ENCODE measurements around the gene PRSS2.
"Not testable (repeated sequence)": the region's sequence is repeated elsewhere in the genome, so short reads cannot be mapped to it uniquely, and the experiment has no call there.

The PRSS2 gene

GRCh38 chr7:142770661-142771352 is at the start of gene PRSS2:
Gene PRSS2 (plus strand): TSS chr7:142770970. CDS start chr7:142770983, 13 bp downstream.
- H3K9ac ChIP-seq (ENCODE audit: low read depth in 1 of 2, low read length in 2 of 2): no peak within 1 kb of the TSS
- no peak within 1 kb of the TSS for H3K4me3 ChIP-seq (ENCODE audit: low read length in 2 of 2)
- H3K36me3 ChIP-seq (ENCODE audit: control insufficient read depth in 2 of 2, insufficient read depth in 2 of 2, low read length in 2 of 2): no peaks in the 10 kb centered on the region
- no peaks in the 10 kb centered on the region for H3K4me1 ChIP-seq (ENCODE audit: control insufficient read depth in 2 of 2, insufficient read depth in 2 of 2, low read length in 2 of 2)
- no peak within 1 kb of the TSS for H3K27ac ChIP-seq (ENCODE audit: low read depth in 2 of 2, low read length in 2 of 2)
- H3K27me3 ChIP-seq (ENCODE audit: control insufficient read depth in 2 of 2, insufficient read depth in 2 of 2, low read length in 2 of 2): no peaks in the 10 kb centered on the region
- no peaks in the 10 kb centered on the region for H3K9me3 ChIP-seq (ENCODE audit: control insufficient read depth in 2 of 2, low read length in 2 of 2)

GRCh38 chr7:142720986-142721385 is 49.8 kb upstream of the PRSS2 start:
- H3K9ac ChIP-seq (ENCODE audit: low read depth in 1 of 2, low read length in 2 of 2): no peak overlapping the region
- no peaks in the 10 kb centered on the region for H3K36me3 ChIP-seq (ENCODE audit: control insufficient read depth in 2 of 2, insufficient read depth in 2 of 2, low read length in 2 of 2)
- H3K27ac ChIP-seq (ENCODE audit: low read depth in 2 of 2, low read length in 2 of 2): no peak overlapping the region
- no peaks in the 10 kb centered on the region for H3K9me3 ChIP-seq (ENCODE audit: control insufficient read depth in 2 of 2, low read length in 2 of 2)
- H3K4me3 ChIP-seq (ENCODE audit: low read length in 2 of 2): no peak overlapping the region
- H3K27me3 ChIP-seq (ENCODE audit: control insufficient read depth in 2 of 2, insufficient read depth in 2 of 2, low read length in 2 of 2): no peaks in the 10 kb centered on the region
- H3K4me1 ChIP-seq (ENCODE audit: control insufficient read depth in 2 of 2, insufficient read depth in 2 of 2, low read length in 2 of 2): no peaks in the 10 kb centered on the region

- peak overlapping the region in 1 of 2 donors; percentile 41 for H3K4me3 ChIP-seq (ENCODE audit: low read length in 2 of 2)
- no peak overlapping the region for H3K27ac ChIP-seq (ENCODE audit: low read depth in 2 of 2, low read length in 2 of 2)
- no peaks in the 10 kb centered on the region for H3K4me1 ChIP-seq (ENCODE audit: control insufficient read depth in 2 of 2, insufficient read depth in 2 of 2, low read length in 2 of 2)
- H3K9me3 ChIP-seq (ENCODE audit: control insufficient read depth in 2 of 2, low read length in 2 of 2): no peaks in the 10 kb centered on the region
- H3K36me3 ChIP-seq (ENCODE audit: control insufficient read depth in 2 of 2, insufficient read depth in 2 of 2, low read length in 2 of 2): no peaks in the 10 kb centered on the region
- H3K9ac ChIP-seq (ENCODE audit: low read depth in 1 of 2, low read length in 2 of 2): no peak overlapping the region
- H3K27me3 ChIP-seq (ENCODE audit: control insufficient read depth in 2 of 2, insufficient read depth in 2 of 2, low read length in 2 of 2): no peaks in the 10 kb centered on the region
Observed at GRCh38 chr7:142722248-142722794, 48.4 kb upstream of the PRSS2 start.

GRCh38 chr7:142733271-142733670 is 37.5 kb upstream of the PRSS2 start:
- Histone ChIP-seq H3K36me3 (ENCODE audit: control insufficient read depth in 2 of 2, insufficient read depth in 2 of 2, low read length in 2 of 2) (no peaks in the 10 kb centered on the region), H3K9me3 (ENCODE audit: control insufficient read depth in 2 of 2, low read length in 2 of 2) (no peaks in the 10 kb centered on the region), H3K27me3 (ENCODE audit: control insufficient read depth in 2 of 2, insufficient read depth in 2 of 2, low read length in 2 of 2) (no peaks in the 10 kb centered on the region), H3K4me3 (ENCODE audit: low read length in 2 of 2) (no peak overlapping the region), H3K4me1 (ENCODE audit: control insufficient read depth in 2 of 2, insufficient read depth in 2 of 2, low read length in 2 of 2) (no peaks in the 10 kb centered on the region), H3K9ac (ENCODE audit: low read depth in 1 of 2, low read length in 2 of 2) (no peak overlapping the region), H3K27ac (ENCODE audit: low read depth in 2 of 2, low read length in 2 of 2) (no peak overlapping the region)

GRCh38 chr7:142739923-142740492 is 30.8 kb upstream of the PRSS2 start:
- Histone ChIP-seq H3K27me3 (ENCODE audit: control insufficient read depth in 2 of 2, insufficient read depth in 2 of 2, low read length in 2 of 2) (no peaks in the 10 kb centered on the region), H3K27ac (ENCODE audit: low read depth in 2 of 2, low read length in 2 of 2) (no peak overlapping the region), H3K9ac (ENCODE audit: low read depth in 1 of 2, low read length in 2 of 2) (no peak overlapping the region), H3K4me1 (ENCODE audit: control insufficient read depth in 2 of 2, insufficient read depth in 2 of 2, low read length in 2 of 2) (no peaks in the 10 kb centered on the region), H3K9me3 (ENCODE audit: control insufficient read depth in 2 of 2, low read length in 2 of 2) (no peaks in the 10 kb centered on the region), H3K36me3 (ENCODE audit: control insufficient read depth in 2 of 2, insufficient read depth in 2 of 2, low read length in 2 of 2) (no peaks in the 10 kb centered on the region), H3K4me3 (ENCODE audit: low read length in 2 of 2) (no peak overlapping the region)

GRCh38 chr7:142740786-142741185 is 30.0 kb upstream of the PRSS2 start:
- Histone ChIP-seq H3K27me3 (ENCODE audit: control insufficient read depth in 2 of 2, insufficient read depth in 2 of 2, low read length in 2 of 2) (no peaks in the 10 kb centered on the region), H3K4me3 (ENCODE audit: low read length in 2 of 2) (no peak overlapping the region), H3K9me3 (ENCODE audit: control insufficient read depth in 2 of 2, low read length in 2 of 2) (no peaks in the 10 kb centered on the region), H3K4me1 (ENCODE audit: control insufficient read depth in 2 of 2, insufficient read depth in 2 of 2, low read length in 2 of 2) (no peaks in the 10 kb centered on the region), H3K36me3 (ENCODE audit: control insufficient read depth in 2 of 2, insufficient read depth in 2 of 2, low read length in 2 of 2) (no peaks in the 10 kb centered on the region), H3K27ac (ENCODE audit: low read depth in 2 of 2, low read length in 2 of 2) (no peak overlapping the region), H3K9ac (ENCODE audit: low read depth in 1 of 2, low read length in 2 of 2) (no peak overlapping the region)

GRCh38 chr7:142741932-142742331 is 28.8 kb upstream of the PRSS2 start:
- H3K27ac ChIP-seq (ENCODE audit: low read depth in 2 of 2, low read length in 2 of 2); H3K27me3 ChIP-seq (ENCODE audit: control insufficient read depth in 2 of 2, insufficient read depth in 2 of 2, low read length in 2 of 2); H3K36me3 ChIP-seq (ENCODE audit: control insufficient read depth in 2 of 2, insufficient read depth in 2 of 2, low read length in 2 of 2); H3K4me1 ChIP-seq (ENCODE audit: control insufficient read depth in 2 of 2, insufficient read depth in 2 of 2, low read length in 2 of 2); H3K4me3 ChIP-seq (ENCODE audit: low read length in 2 of 2); H3K9me3 ChIP-seq (ENCODE audit: control insufficient read depth in 2 of 2, low read length in 2 of 2); H3K9ac ChIP-seq (ENCODE audit: low read depth in 1 of 2, low read length in 2 of 2): not testable (repeated sequence)

- Histone ChIP-seq H3K27ac (ENCODE audit: low read depth in 2 of 2, low read length in 2 of 2) (no peak overlapping the region), H3K27me3 (ENCODE audit: control insufficient read depth in 2 of 2, insufficient read depth in 2 of 2, low read length in 2 of 2) (no peaks in the 10 kb centered on the region), H3K9me3 (ENCODE audit: control insufficient read depth in 2 of 2, low read length in 2 of 2) (no peaks in the 10 kb centered on the region), H3K4me3 (ENCODE audit: low read length in 2 of 2) (no peak overlapping the region), H3K36me3 (ENCODE audit: control insufficient read depth in 2 of 2, insufficient read depth in 2 of 2, low read length in 2 of 2) (no peaks in the 10 kb centered on the region), H3K4me1 (ENCODE audit: control insufficient read depth in 2 of 2, insufficient read depth in 2 of 2, low read length in 2 of 2) (no peaks in the 10 kb centered on the region), H3K9ac (ENCODE audit: low read depth in 1 of 2, low read length in 2 of 2) (no peak overlapping the region)
Observed at GRCh38 chr7:142745091-142745635, 25.6 kb upstream of the PRSS2 start.

GRCh38 chr7:142745745-142746144 is 25.0 kb upstream of the PRSS2 start:
- H3K36me3 ChIP-seq (ENCODE audit: control insufficient read depth in 2 of 2, insufficient read depth in 2 of 2, low read length in 2 of 2): no peaks in the 10 kb centered on the region
- no peaks in the 10 kb centered on the region for H3K9me3 ChIP-seq (ENCODE audit: control insufficient read depth in 2 of 2, low read length in 2 of 2)
- no peaks in the 10 kb centered on the region for H3K27me3 ChIP-seq (ENCODE audit: control insufficient read depth in 2 of 2, insufficient read depth in 2 of 2, low read length in 2 of 2)
- no peaks in the 10 kb centered on the region for H3K4me1 ChIP-seq (ENCODE audit: control insufficient read depth in 2 of 2, insufficient read depth in 2 of 2, low read length in 2 of 2)
- H3K9ac ChIP-seq (ENCODE audit: low read depth in 1 of 2, low read length in 2 of 2): no peak overlapping the region
- no peak overlapping the region for H3K27ac ChIP-seq (ENCODE audit: low read depth in 2 of 2, low read length in 2 of 2)
- H3K4me3 ChIP-seq (ENCODE audit: low read length in 2 of 2): no peak overlapping the region

- no peak overlapping the region for H3K27ac ChIP-seq (ENCODE audit: low read depth in 2 of 2, low read length in 2 of 2)
- no peak overlapping the region for H3K9ac ChIP-seq (ENCODE audit: low read depth in 1 of 2, low read length in 2 of 2)
- no peaks in the 10 kb centered on the region for H3K27me3 ChIP-seq (ENCODE audit: control insufficient read depth in 2 of 2, insufficient read depth in 2 of 2, low read length in 2 of 2)
- H3K9me3 ChIP-seq (ENCODE audit: control insufficient read depth in 2 of 2, low read length in 2 of 2): no peaks in the 10 kb centered on the region
- no peak overlapping the region for H3K4me3 ChIP-seq (ENCODE audit: low read length in 2 of 2)
- no peaks in the 10 kb centered on the region for H3K36me3 ChIP-seq (ENCODE audit: control insufficient read depth in 2 of 2, insufficient read depth in 2 of 2, low read length in 2 of 2)
- no peaks in the 10 kb centered on the region for H3K4me1 ChIP-seq (ENCODE audit: control insufficient read depth in 2 of 2, insufficient read depth in 2 of 2, low read length in 2 of 2)
Observed at GRCh38 chr7:142746264-142746663, 24.5 kb upstream of the PRSS2 start.
